HG03064 (cell line): Measurements from ENCODE around the gene RBFOX2.
"Not testable (repeated sequence)": the region's sequence is repeated elsewhere in the genome, so short reads cannot be mapped to it uniquely, and the experiment has no call there.

Experiments used
- ATAC-seq: cut with Tn5 transposase; IDR thresholded peaks from one replicate; pipeline ENCODE4 v1.9.1; 2021; ENCODE audit warnings: low read depth; ENCODE audit not compliant: unreplicated experiment

RBFOX2 gene

GRCh38 chr22:36044517-36044916 is 15.9 kb upstream of the RBFOX2 start:
- ATAC-seq: not testable (repeated sequence)

DNA sequence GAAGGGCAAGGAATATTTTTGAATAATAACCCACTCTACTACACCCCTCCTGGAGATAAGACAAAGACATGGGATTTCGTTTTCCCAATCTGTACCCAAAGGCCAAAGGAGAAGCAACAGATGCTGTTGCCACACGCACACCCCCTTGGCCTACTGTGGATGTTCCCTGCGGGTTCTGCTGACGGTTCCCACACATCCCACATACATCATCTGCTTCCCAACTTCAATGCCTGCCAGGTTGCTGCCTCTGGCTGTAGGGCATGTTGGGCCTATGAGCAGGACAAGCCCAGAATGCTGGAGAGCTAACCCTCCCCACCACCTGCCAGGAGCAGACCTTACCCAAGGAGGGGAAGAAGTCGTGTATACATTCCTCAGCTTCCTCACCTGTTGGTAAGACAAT is 13.6 kb upstream of the RBFOX2 start:
- no peak for ATAC-seq

- ATAC-seq: no peak
Observed at GRCh38 chr22:36039125-36039524, 10.5 kb upstream of the RBFOX2 start.

DNA sequence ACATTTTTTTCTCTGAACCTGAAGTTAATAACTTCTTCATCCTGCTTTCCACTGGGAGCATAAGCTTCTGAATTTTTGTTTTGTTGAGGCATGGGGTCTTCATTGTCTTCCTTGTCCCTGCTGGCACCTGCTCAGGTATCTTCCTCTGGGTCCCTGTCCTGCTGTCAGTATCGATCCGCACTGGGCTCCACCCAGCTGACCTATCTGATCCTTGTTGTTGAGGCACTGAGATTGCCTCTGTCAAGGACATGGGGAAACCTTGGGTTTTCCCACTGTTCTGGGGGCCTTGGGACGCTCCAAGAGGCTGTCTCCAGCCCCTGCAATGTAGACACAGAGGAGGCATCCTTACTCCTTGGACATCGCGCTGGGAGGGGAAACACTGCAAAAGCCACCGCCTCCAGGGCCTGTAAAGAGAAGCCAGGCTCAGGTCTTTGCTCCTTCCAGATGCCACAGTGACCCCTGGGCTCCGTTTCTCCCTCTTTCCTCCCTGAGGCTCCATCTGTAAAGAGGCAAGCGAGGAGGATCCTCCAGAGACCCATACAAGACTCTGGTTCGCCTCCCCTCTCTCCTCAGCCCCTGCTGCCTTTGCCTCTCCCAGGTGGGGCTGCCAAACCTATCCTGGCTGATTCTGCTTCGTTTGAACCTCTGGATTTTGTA is 8.6 kb upstream of the RBFOX2 start:
- ATAC-seq: no peak

DNA sequence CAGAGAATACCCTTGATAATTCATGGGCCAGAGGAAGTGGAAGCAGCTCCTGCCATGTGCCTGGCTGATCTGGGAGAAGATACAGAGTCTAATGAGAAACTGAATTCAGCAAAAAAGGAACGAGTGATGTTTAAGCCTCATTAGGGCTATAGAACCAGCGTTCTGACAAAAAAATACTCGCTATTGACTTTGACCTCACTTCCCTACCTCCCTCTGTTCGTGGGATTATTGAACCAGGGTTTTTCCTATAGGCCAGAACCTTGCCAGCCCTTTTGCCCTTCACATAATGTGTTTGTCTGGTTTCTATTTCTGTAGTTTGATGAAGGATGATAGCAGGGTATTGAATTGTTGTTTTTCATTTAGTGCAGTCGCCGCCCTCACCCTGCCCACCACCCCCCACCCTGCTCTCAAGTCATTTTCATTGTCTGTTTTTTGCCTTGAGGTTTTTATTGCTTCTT is 7.6 kb upstream of the RBFOX2 start:
- ATAC-seq: no peak

- ATAC-seq: no peak
Observed at GRCh38 chr22:36032611-36033010, 4.0 kb upstream of the RBFOX2 start.

GRCh38 chr22:36029406-36029755 is 757 bp upstream of the RBFOX2 start:
- ATAC-seq: no peak

- no peak for ATAC-seq
Observed at GRCh38 chr22:36027935-36028645, 534 bp downstream of the RBFOX2 start.

GRCh38 chr22:36027579-36027934 is 1.1 kb downstream of the RBFOX2 start:
- ATAC-seq: no peak

- no peak for ATAC-seq
Observed at GRCh38 chr22:36026741-36027140, 1.9 kb downstream of the RBFOX2 start.

- no peak for ATAC-seq
Observed at GRCh38 chr22:36022697-36023096, 5.9 kb downstream of the RBFOX2 start.

- no peak for ATAC-seq
Observed at GRCh38 chr22:36022162-36022561, 6.5 kb downstream of the RBFOX2 start.

- no peak for ATAC-seq
Observed at GRCh38 chr22:36021606-36022153, 6.9 kb downstream of the RBFOX2 start.

GRCh38 chr22:36020865-36021264 is 7.8 kb downstream of the RBFOX2 start:
- ATAC-seq: not testable (repeated sequence)

- ATAC-seq: no peak
Observed at GRCh38 chr22:36017651-36018091, 11.0 kb downstream of the RBFOX2 start.

DNA sequence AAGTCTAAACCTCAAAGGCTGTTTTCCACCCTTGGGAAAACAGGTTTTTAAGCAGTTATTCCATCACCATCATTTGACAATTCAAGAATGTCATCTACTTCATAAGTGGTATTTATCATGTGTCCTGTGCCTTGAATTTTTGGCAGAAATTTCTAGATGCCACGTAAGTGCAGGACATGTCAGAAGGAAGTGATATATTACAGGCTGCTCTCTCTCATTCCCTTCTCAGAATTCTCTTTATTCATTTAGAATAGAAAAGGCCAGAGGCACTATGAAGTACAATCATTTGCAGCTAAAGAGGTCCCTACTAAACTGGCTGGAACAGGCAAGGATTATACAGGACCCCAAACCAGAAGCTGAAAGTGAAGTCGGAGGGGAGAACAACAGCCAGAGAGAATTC is 11.9 kb downstream of the RBFOX2 start:
- ATAC-seq: no peak

DNA sequence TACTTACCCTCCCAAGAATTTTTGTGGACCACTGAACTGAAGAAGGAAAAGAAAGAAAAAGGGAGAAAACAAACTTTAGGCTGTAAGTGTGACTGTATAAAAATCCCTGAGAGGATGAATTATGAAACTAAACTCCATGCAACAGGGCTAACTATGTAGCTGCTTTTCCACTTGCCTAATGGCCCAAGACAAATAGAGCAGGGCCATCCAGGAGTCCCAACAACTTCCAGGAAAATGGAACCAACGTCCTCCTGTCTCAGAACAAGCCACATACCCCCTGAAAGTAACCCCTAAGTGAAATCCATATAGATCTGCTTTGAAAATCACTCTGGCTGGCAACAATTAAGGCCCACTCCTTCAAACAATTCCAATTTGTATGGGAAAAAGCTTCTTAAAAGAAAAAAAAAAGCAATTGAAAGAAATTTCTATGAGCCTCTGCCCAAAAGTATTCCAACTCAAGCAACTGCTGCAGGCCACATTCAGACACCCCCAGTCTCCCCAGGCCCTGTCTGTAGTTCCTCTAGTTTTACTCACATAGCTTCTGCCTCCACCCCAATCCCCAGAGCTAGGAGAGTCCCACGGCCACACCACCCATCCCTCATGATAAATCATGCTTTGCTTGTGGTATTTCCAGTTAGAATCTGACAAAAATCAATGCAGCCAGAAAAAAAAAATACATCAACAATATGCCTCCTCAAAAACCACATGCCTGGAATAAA is 12.7 kb downstream of the RBFOX2 start:
- ATAC-seq: no peak

GRCh38 chr22:36015155-36015810 is 13.3 kb downstream of the RBFOX2 start:
- no peak for ATAC-seq

- no peak for ATAC-seq
Observed at GRCh38 chr22:36014546-36015074, 14.0 kb downstream of the RBFOX2 start.

- ATAC-seq: no peak
Observed at GRCh38 chr22:36012332-36012731, 16.3 kb downstream of the RBFOX2 start.

DNA sequence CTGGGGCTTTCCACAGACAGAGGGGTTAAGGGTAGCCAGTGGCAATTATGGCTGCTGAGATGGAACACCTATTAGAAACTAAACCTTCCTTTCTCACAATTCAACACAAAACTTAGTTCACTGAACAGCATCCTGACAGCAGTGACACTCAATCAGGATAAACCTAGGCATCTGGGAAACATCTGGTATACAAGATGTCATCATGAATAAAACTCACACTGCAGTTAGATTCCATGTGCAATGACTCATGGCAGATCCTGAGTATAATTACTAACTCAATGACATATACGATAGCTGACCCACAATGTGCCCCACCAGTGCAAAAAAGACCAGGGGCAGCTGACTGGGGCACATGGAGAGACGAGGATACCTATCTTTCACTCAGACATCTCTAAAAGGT is 17.7 kb downstream of the RBFOX2 start:
- ATAC-seq: no peak
